Measurements from ENCODE around the gene TLN1.
A peak's percentile ranks its signal among the peaks of the same experiment; 100 is the strongest.

TLN1 gene

GRCh38 chr9:35766997-35767396 lies 35.0 kb upstream of the TLN1 start:
- no peak for DNase-seq (ENCODE audit: low read depth in 1 of 2, low spot score in 1 of 2)
- TF ChIP-seq GABPA (IDR thresholded peaks at IDR 0.05; ENCODE audit: low read depth) (no peak), SPI1 (IDR thresholded peaks at IDR 0.05; ENCODE audit: borderline replicate concordance, low read depth) (no peak), REST (IDR thresholded peaks at IDR 0.05; ENCODE audit: insufficient replicate concordance, low read depth) (no peak), CTCF (IDR thresholded peaks at IDR 0.05; ENCODE audit: insufficient read depth, low read length) (no peak), POLR2AphosphoS5 (IDR thresholded peaks at IDR 0.05; ENCODE audit: low read depth) (no peak)

GRCh38 chr9:35763803-35764202 lies 31.8 kb upstream of the TLN1 start:
- Histone ChIP-seq H3K27ac (replicated peaks) (no peak overlapping the region), H3K27me3 (ENCODE audit: insufficient read depth, poor library complexity, severe bottlenecking) (no peaks in the 10 kb centered on the region), H3K4me3 (replicated peaks; ENCODE audit: insufficient read depth, low read length) (no peak overlapping the region)
- TF ChIP-seq POLR2AphosphoS5 (IDR thresholded peaks at IDR 0.05; ENCODE audit: low read depth) = no peak
- no peak for TF ChIP-seq CTCF (IDR thresholded peaks at IDR 0.05; ENCODE audit: insufficient read depth, low read length)
- no peak for TF ChIP-seq GABPA (IDR thresholded peaks at IDR 0.05; ENCODE audit: low read depth)
- TF ChIP-seq SPI1 (IDR thresholded peaks at IDR 0.05; ENCODE audit: borderline replicate concordance, low read depth) = peak; percentile 55; the same call in 1 of the 2 replicates
- no peak for DNase-seq (ENCODE audit: low read depth in 1 of 2, low spot score in 1 of 2)

More at GRCh38 chr9:35766997-35767396, 35.0 kb upstream of the TLN1 start:
- H3K4me3 ChIP-seq (replicated peaks; ENCODE audit: insufficient read depth, low read length) = no peak overlapping the region
- no peaks in the 10 kb centered on the region for H3K27me3 ChIP-seq (ENCODE audit: insufficient read depth, poor library complexity, severe bottlenecking)
- no peak overlapping the region for H3K27ac ChIP-seq (replicated peaks)

- Histone ChIP-seq H3K27ac (replicated peaks) (no peak overlapping the region), H3K4me3 (replicated peaks; ENCODE audit: insufficient read depth, low read length) (no peak overlapping the region), H3K27me3 (ENCODE audit: insufficient read depth, poor library complexity, severe bottlenecking) (no peaks in the 10 kb centered on the region)
- DNase-seq (ENCODE audit: low read depth in 1 of 2, low spot score in 1 of 2) = no peak
- no peak for TF ChIP-seq GABPA (IDR thresholded peaks at IDR 0.05; ENCODE audit: low read depth)
- TF ChIP-seq REST (IDR thresholded peaks at IDR 0.05; ENCODE audit: insufficient replicate concordance, low read depth) = no peak
- TF ChIP-seq CTCF (IDR thresholded peaks at IDR 0.05; ENCODE audit: insufficient read depth, low read length) = no peak
- TF ChIP-seq POLR2AphosphoS5 (IDR thresholded peaks at IDR 0.05; ENCODE audit: low read depth) = no peak
- no peak for TF ChIP-seq SPI1 (IDR thresholded peaks at IDR 0.05; ENCODE audit: borderline replicate concordance, low read depth)
Observed at GRCh38 chr9:35763181-35763580, 31.2 kb upstream of the TLN1 start.

- DNase-seq (ENCODE audit: low read depth in 1 of 2, low spot score in 1 of 2) = no peak
- Histone ChIP-seq H3K27ac (replicated peaks) (no peak overlapping the region), H3K4me3 (replicated peaks; ENCODE audit: insufficient read depth, low read length) (no peak overlapping the region), H3K27me3 (ENCODE audit: insufficient read depth, poor library complexity, severe bottlenecking) (no peaks in the 10 kb centered on the region)
- TF ChIP-seq POLR2AphosphoS5 (IDR thresholded peaks at IDR 0.05; ENCODE audit: low read depth) (no peak), SPI1 (IDR thresholded peaks at IDR 0.05; ENCODE audit: borderline replicate concordance, low read depth) (no peak), REST (IDR thresholded peaks at IDR 0.05; ENCODE audit: insufficient replicate concordance, low read depth) (no peak), GABPA (IDR thresholded peaks at IDR 0.05; ENCODE audit: low read depth) (no peak)
Observed at GRCh38 chr9:35760651-35761050, 28.7 kb upstream of the TLN1 start.
